ENCODE results near the gene TNK1. TPM values are rescaled to one million over a fixed set of nuclear protein-coding genes. Genes with fewer than 3 reads are reported as not detected.

TNK1 gene
- polyA plus RNA-seq, 1 of the 3 experiments (the other 2 are of a cell fraction): 0.64 TPM

GRCh38 chr17:7351665-7352502 lies 29.0 kb upstream of the TNK1 start, which contains the start of gene KCTD11:
TSS of gene KCTD11 (plus strand) at chr17:7352162.
- Histone ChIP-seq H3K27ac (ENCODE audit: low read depth in 2 of 2, low read length in 1 of 2) (peak within 1 kb of the TSS; percentile 88 to 99), H3K36me3 (replicated peaks in 1 of 2; ENCODE audit: control insufficient read depth in 1 of 2, insufficient read depth in 2 of 2, low read length in 1 of 2) (no peaks in the 10 kb centered on the region), H4K20me1 (ENCODE audit: insufficient read depth) (no peaks in the 10 kb centered on the region; the same call in 1 of the 2 replicates), H3K79me2 (ENCODE audit: insufficient read depth) (peaks cover 38% of the 10 kb centered on the region), H3K27me3 (ENCODE audit: insufficient read depth) (no peaks in the 10 kb centered on the region), H3K4me2 (peak within 1 kb of the TSS; percentile 100), H3K4me3 (ENCODE audit: low read depth in 2 of 2, low read length in 1 of 2) (peak within 1 kb of the TSS; percentile 69 to 97), H2AFZ (ENCODE audit: low read depth) (peak within 1 kb of the TSS; percentile 68), H3K9me2 (no peaks in the 10 kb centered on the region), H3K9ac (peak within 1 kb of the TSS; percentile 100), H3F3A (replicated peaks; ENCODE audit: insufficient read depth) (peaks cover 16% of the 10 kb centered on the region), H3K4me1 (ENCODE audit: control insufficient read depth in 1 of 2, insufficient read depth in 2 of 2, low read depth in 1 of 2, low read length in 1 of 2) (peaks cover 19 to 48% of the 10 kb centered on the region in 2 experiments; a peak in 2 of 4 replicates), H3K9me3 (no peaks in the 10 kb centered on the region)
- TF ChIP-seq YY1 (IDR thresholded peaks at IDR 0.05; ENCODE audit: low read depth) (0 out of 2 replicates have a peak, but pooled peaks have one; percentile 20), NRF1 (IDR thresholded peaks at IDR 0.05; ENCODE audit: low read depth, low read length) (0 out of 2 replicates have a peak, but pooled peaks have one; percentile 40), ZBTB33 (IDR thresholded peaks at IDR 0.05; ENCODE audit: borderline replicate concordance, low read depth) (0 out of 2 replicates have a peak, but pooled peaks have one; percentile 11), POLR2AphosphoS5 (IDR thresholded peaks at IDR 0.05; ENCODE audit: low read depth, low read length) (peak; percentile 36; the same call in 1 of the 2 replicates), TCF12 (IDR thresholded peaks at IDR 0.05) (peak; percentile 11; the same call in 1 of the 2 replicates), RFX5 (IDR thresholded peaks at IDR 0.05; ENCODE audit: low read length) (no peak), REST (IDR thresholded peaks at IDR 0.05; ENCODE audit: low read depth, low read length) (no peak), RXRA (IDR thresholded peaks at IDR 0.05; ENCODE audit: borderline replicate concordance, low read depth) (peak; percentile 57; the same call in 1 of the 2 replicates), ELF1 (IDR thresholded peaks at IDR 0.05) (peak; percentile 55), USF1 (IDR thresholded peaks at IDR 0.05; ENCODE audit: borderline replicate concordance, low read depth) (0 out of 2 replicates have a peak, but pooled peaks have one; percentile 2), GABPA (IDR thresholded peaks at IDR 0.05; ENCODE audit: low read depth) (no peak), CTCF (IDR thresholded peaks at IDR 0.05) (no peak), EP300 (IDR thresholded peaks at IDR 0.05; ENCODE audit: borderline replicate concordance in 1 of 2, low read depth in 1 of 2, low read length in 1 of 2) (peak in 1 of 2 experiments; percentile 14; a peak in 1 of 4 replicates), MXI1 (IDR thresholded peaks at IDR 0.05; ENCODE audit: low read depth, low read length) (peak; percentile 17; the same call in 1 of the 2 replicates), USF2 (IDR thresholded peaks at IDR 0.05; ENCODE audit: borderline replicate concordance, low read depth, low read length) (no peak), TEAD4 (IDR thresholded peaks at IDR 0.05; ENCODE audit: borderline replicate concordance, insufficient read depth) (peak; percentile 97)
- TF ChIP-seq, protein P1, sequence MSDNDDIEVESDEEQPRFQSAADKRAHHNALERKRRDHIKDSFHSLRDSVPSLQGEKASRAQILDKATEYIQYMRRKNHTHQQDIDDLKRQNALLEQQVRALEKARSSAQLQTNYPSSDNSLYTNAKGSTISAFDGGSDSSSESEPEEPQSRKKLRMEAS (IDR thresholded peaks at IDR 0.05; ENCODE audit: low read depth): peak; percentile 64; the same call in 1 of the 2 replicates
- 4% methylated on average over 11 of the region's 91 CpGs for WGBS (ENCODE audit: low lambda C conversion rate)
- ChIA-PET CTCF (interaction anchor here (0.5 to 5.2 kb wide), 16 partner anchors 10 to 266 kb away, joined by 3 to 52 read pairs (median 3); partner anchors contain the start of genes ACAP1 and SENP3), POLR2A (interaction anchor here (0.6 to 1.0 kb wide), 3 partner anchors 22 to 850 kb away, joined by 3 to 4 read pairs (median 3); no protein-coding TSS in a partner anchor)
- peak; percentile 89 for DNase-seq
